Ovary (tissue), 9 donors: ENCODE measurements around the gene THEM4. TPM values are rescaled to one million over a fixed set of nuclear protein-coding genes. Genes with fewer than 3 reads are reported as not detected.
"Not testable (repeated sequence)": the region's sequence is repeated elsewhere in the genome, so short reads cannot be mapped to it uniquely, and the experiment has no call there.

Source experiments
- DNase-seq, 5 donors: peaks; one replicate each; pipeline ENCODE4 v3.0.0-alpha.2; 2019 to 2020
- H3K27ac ChIP-seq, 2 donors: fragments of 200-600 bp; one replicate each; pipeline versions ENCODE4 v1.5.1 to v1.8.0; 2019 to 2022
- H3K27me3 ChIP-seq: fragments of 200-600 bp; one replicate; pipeline ENCODE4 v1.8.0; 2022
- H3K36me3 ChIP-seq: fragments of 200-600 bp; sonication (generic); one replicate; pipeline ENCODE4 v1.5.1; 2019
- H3K4me1 ChIP-seq: one replicate; pipeline ENCODE4 v1.8.1; 2013; ENCODE audit warnings: mild to moderate bottlenecking, moderate library complexity; ENCODE audit not compliant: insufficient read depth
- H3K4me3 ChIP-seq: fragments of 200-600 bp; sonication (generic); one replicate; pipeline ENCODE4 v1.5.1; 2017
- H3K9me3 ChIP-seq, 2 donors: fragments of 200-600 bp in 1 of 2; sonication (generic) in 1 of 2; one replicate each; pipeline versions ENCODE4 v1.5.1 to v1.8.1; 2013 to 2019; ENCODE audit warnings: mild to moderate bottlenecking in 1 of 2, moderate library complexity in 1 of 2
- CTCF ChIP-seq, 3 donors: fragments of 450-650 bp in 2 of 3; fragments of 200-600 bp in 1 of 3; IDR thresholded peaks; one replicate each; pipeline versions ENCODE4 v1.5.1 to v1.8.0; 2016 to 2022; ENCODE audit warnings: antibody characterized with exemption in 3 of 3, mild to moderate bottlenecking in 1 of 3
- EP300 ChIP-seq: sonication (generic); formaldehyde crosslinking; IDR thresholded peaks from one replicate; pipeline ENCODE4 v1.6.1; 2017; ENCODE audit warnings: antibody characterized with exemption
- POLR2A ChIP-seq: fragments of 450-650 bp; IDR thresholded peaks from one replicate; pipeline ENCODE4 v1.6.1; 2017; ENCODE audit warnings: antibody characterized with exemption, mild to moderate bottlenecking, moderate library complexity
- WGBS, 3 donors: extraction: QIAGEN DNeasy Blood & Tissue Kit in 1 of 3; methylation state at CpG; one replicate each; pipeline versions ENCODE4 v1.1.5 to v1.1.7; 2013 to 2017; 5-methylcytosine and 5-hydroxymethylcytosine counted together
- intact Hi-C, 4 donors: fragments of 100-400 bp; cut with DNase I; formaldehyde crosslinking; loops; one replicate each; pipeline versions ENCODE4 v1.11.0 to v1.15.1; 2022 to 2023
- polyA plus RNA-seq, 2 donors: library from polyadenylated mRNA; stranded (reverse); fragments of 200-250 nt in 1 of 2; fragments of 350-450 nt in 1 of 2; fragmentation: Illumina TruSeq in 1 of 2; extraction: RNeasy Lipid Tissue Mini Kit (QIAGEN cat#74804) in 1 of 2; gene quantifications; one replicate each; pipeline ENCODE4 v1.2.3, GENCODE V29; 2013 to 2014
- total RNA-seq, 7 donors: library from RNA; depleted of rRNA in 2 of 7; stranded (reverse); fragments of >200 nt in 2 of 7; fragmentation: NEBNext Ultra II Directional in 3 of 7; extraction: Animal tissue kit (Norgen Biotek cat#: 25700) in 3 of 7; gene quantifications; one replicate each; pipeline versions ENCODE4 v1.1.0 to v1.2.4, GENCODE V29; 2016 to 2023
- donor health status: DM: no; HTN: no; CAD: no; lungs with moderate emphysema.
- donor health status: DM: no; HTN: no; CAD: no.
- donor health status: Bipolar disorder and iron deficiency.
- donor health status: DM: yes; HTN: yes; CAD: no.
- donor health status: DM: no; HTN: no; CAD: no.
- donor health status: DM: yes; HTN: yes; CAD: no.

The THEM4 gene
- total and polyA plus RNA-seq, 9 donors: 10.4 to 21.8 (median 14.4) TPM

GRCh38 chr1:151887028-151887427, 22.3 kb downstream of the THEM4 start:
- no peaks in the 10 kb centered on the region for H3K27me3 ChIP-seq
- DNase-seq: no peak
- H3K27ac ChIP-seq: no peak overlapping the region
- TF ChIP-seq POLR2A: no peak
- no peak for TF ChIP-seq EP300
- TF ChIP-seq CTCF (IDR thresholded peaks at IDR 0.05): no peak
- H3K9me3 ChIP-seq: no peaks in the 10 kb centered on the region
- intact Hi-C loops: no loop called here
- no peak overlapping the region for H3K4me3 ChIP-seq
- H3K36me3 ChIP-seq: no peaks in the 10 kb centered on the region
- WGBS, 3 donors: 69 to 90% (median 71%) methylated on average over 1 of the region's 1 CpG
- H3K4me1 ChIP-seq: no peaks in the 10 kb centered on the region

GRCh38 chr1:151885479-151885878, 23.8 kb downstream of the THEM4 start:
- no peaks in the 10 kb centered on the region for H3K9me3 ChIP-seq
- H3K27ac ChIP-seq: no peak overlapping the region
- no peaks in the 10 kb centered on the region for H3K36me3 ChIP-seq
- no peak for DNase-seq
- no peak overlapping the region for H3K4me3 ChIP-seq
- 81 to 93% (median 85%) methylated on average over 1 of the region's 1 CpG for WGBS, 3 donors
- intact Hi-C loops: no loop called here
- no peak for TF ChIP-seq EP300
- TF ChIP-seq CTCF (IDR thresholded peaks at IDR 0.05): no peak
- TF ChIP-seq POLR2A: no peak
- H3K27me3 ChIP-seq: no peaks in the 10 kb centered on the region
- H3K4me1 ChIP-seq: no peaks in the 10 kb centered on the region

GRCh38 chr1:151884879-151885278, 24.4 kb downstream of the THEM4 start:
- H3K4me1 ChIP-seq, H3K36me3 ChIP-seq, H3K9me3 ChIP-seq, H3K27me3 ChIP-seq, H3K27ac ChIP-seq, H3K4me3 ChIP-seq, intact Hi-C loops, DNase-seq: not testable (repeated sequence)
- 98 to 99% (median 98%) methylated on average over 5 of the region's 5 CpGs for WGBS, 3 donors

- H3K27ac ChIP-seq, H3K4me3 ChIP-seq, DNase-seq, H3K36me3 ChIP-seq, H3K4me1 ChIP-seq, H3K9me3 ChIP-seq, intact Hi-C loops, H3K27me3 ChIP-seq: not testable (repeated sequence)
- WGBS, 3 donors: 93 to 95% (median 94%) methylated on average over 3 of the region's 3 CpGs
Measured at GRCh38 chr1:151884445-151884844, 24.9 kb downstream of the THEM4 start.

GRCh38 chr1:151883898-151884297, 25.4 kb downstream of the THEM4 start:
- DNase-seq, H3K27me3 ChIP-seq, H3K4me1 ChIP-seq, H3K4me3 ChIP-seq, H3K36me3 ChIP-seq, intact Hi-C loops, H3K9me3 ChIP-seq, H3K27ac ChIP-seq: not testable (repeated sequence)
- WGBS, 3 donors: 93 to 99% (median 96%) methylated on average over 4 of the region's 4 CpGs

GRCh38 chr1:151882918-151883317, 26.4 kb downstream of the THEM4 start:
- H3K4me1 ChIP-seq, intact Hi-C loops, H3K9me3 ChIP-seq, H3K4me3 ChIP-seq, H3K27me3 ChIP-seq, H3K36me3 ChIP-seq, DNase-seq, H3K27ac ChIP-seq: not testable (repeated sequence)
- WGBS, 3 donors: 90 to 95% (median 90%) methylated on average over 5 of the region's 5 CpGs

- H3K27me3 ChIP-seq: no peaks in the 10 kb centered on the region
- 96 to 98% (median 98%) methylated on average over 2 of the region's 2 CpGs for WGBS, 3 donors
- intact Hi-C loops: no loop called here
- H3K4me3 ChIP-seq: no peak overlapping the region
- DNase-seq: no peak
- H3K36me3 ChIP-seq: no peaks in the 10 kb centered on the region
- H3K27ac ChIP-seq: no peak overlapping the region
- H3K9me3 ChIP-seq: no peaks in the 10 kb centered on the region
- TF ChIP-seq CTCF (IDR thresholded peaks at IDR 0.05) (no peak), POLR2A (no peak), EP300 (no peak)
- H3K4me1 ChIP-seq: no peaks in the 10 kb centered on the region
Measured at GRCh38 chr1:151882466-151882865, 26.8 kb downstream of the THEM4 start.
